GM19043 (cell line): Measurements from ENCODE around the gene CSHL1.
"Not testable (repeated sequence)": the region's sequence is repeated elsewhere in the genome, so short reads cannot be mapped to it uniquely, and the experiment has no call there.

ENCODE experiments used
- ATAC-seq: cut with Tn5 transposase; IDR thresholded peaks from one replicate; pipeline ENCODE4 v1.9.1; 2021; ENCODE audit warnings: low read depth; ENCODE audit not compliant: unreplicated experiment

The CSHL1 gene

GRCh38 chr17:63941162-63941561, 30.1 kb upstream of the CSHL1 start:
- ATAC-seq, result no peak

DNA sequence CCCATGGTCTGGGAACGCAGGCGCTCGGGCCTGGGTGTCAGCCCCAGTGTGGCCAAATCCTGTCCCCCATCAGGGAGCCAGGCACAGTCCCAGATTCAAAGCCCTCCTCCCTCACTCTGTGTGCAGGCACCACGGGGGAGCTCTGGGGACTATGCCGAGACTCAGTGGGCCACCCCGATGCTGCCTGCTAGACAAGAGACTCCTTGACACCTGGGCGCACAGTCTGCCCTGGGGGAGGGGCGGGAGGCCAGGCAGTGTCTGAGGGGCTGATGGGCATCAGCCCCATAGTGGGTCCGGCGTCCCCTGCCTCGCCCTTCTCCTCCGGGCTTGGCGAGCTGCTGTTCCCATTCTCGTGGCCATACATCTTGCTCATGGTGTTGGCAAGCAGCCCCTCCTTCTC, 29.5 kb upstream of the CSHL1 start:
- no peak for ATAC-seq

DNA sequence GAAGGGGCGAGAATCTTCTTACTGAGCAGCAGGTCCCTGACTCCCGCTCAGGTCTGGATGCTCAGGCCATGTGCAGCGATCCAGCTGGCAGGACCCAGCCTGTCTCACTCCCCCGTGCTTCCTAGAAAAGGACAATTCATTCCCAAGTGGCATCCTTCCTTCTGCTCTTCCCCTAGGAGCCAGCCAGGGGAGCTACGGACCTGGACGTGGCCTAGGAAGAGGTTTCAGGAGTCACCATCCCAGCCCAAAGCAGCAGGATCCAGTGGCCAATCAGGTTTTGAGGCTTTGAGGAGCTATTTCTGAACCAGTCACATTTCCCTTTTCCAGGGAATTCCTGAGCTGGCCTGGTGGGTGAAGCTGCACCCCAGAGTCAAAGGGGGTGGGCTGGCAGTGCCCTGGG, 28.8 kb upstream of the CSHL1 start:
- no peak for ATAC-seq

- no peak for ATAC-seq
Observed at GRCh38 chr17:63939401-63939800, 28.3 kb upstream of the CSHL1 start.

DNA sequence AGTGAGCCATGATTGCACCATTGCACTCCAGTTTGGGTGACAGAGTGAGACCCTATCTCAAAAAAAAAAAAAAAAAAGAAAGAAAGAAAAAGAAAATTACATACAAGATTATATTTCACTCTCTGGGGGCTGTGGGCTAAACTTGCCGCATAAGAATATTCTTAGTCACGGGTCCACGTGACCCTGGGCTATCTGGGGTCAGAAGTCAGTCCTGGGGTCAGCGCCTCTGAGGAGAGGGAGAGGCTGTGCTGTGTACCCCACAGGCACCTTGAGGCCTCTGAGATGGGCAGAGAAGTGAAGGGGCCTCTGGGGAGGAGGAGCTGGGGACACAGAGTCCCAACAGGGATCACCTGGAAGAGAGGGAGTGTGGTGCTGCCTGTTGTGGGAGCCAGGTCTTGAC, 26.9 kb upstream of the CSHL1 start:
- ATAC-seq, result no peak

- ATAC-seq, result no peak
Observed at GRCh38 chr17:63937319-63937718, 26.3 kb upstream of the CSHL1 start.

DNA sequence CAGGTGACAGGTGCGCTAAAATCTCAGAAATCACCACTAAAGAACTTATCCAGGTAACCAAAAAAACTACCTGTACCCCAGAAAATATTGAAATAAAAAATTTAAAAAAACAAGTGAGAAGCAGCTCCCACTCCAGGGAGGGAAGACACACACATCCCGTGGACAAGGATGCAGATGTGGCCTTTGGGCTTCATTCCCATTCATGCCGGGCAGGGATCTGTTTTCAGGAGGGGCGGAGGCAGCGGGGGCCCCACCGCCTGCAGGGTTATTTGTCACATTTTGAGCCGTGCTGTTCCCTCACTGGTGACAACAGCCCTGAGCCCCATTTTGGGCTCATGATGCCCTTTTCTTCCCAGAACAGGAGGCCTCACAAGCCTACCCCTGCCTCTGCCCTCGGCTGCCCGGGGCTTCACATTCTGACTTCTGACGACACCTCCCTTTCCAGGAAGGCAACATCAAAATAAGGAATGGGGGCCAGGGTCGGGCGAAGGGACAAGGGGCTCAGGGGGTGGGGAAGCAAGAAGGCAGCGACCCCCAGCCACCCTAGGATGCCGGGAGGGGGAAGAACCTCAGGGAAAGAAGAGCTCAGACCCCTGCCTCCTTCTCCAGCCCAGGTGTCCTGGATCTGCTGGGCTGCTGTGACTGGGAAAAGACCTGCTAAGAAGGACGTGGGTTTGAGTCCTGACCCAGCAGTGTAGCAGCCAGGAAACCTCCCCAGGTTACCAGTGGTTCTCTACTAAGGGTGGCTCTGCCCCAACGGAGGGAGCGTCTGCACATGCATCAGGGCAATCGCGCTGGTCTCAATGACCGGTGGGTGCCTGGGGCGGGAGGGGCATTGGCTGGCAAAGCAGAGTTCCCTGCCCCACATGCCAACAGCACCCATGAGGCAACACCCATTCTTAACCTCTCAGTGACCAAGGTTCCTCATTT, 23.4 kb upstream of the CSHL1 start:
- ATAC-seq, result no peak

- no peak for ATAC-seq
Observed at GRCh38 chr17:63933598-63933997, 22.5 kb upstream of the CSHL1 start.

GRCh38 chr17:63932721-63933120, 21.7 kb upstream of the CSHL1 start:
- ATAC-seq, result no peak

- ATAC-seq, result peak; percentile 71
Observed at GRCh38 chr17:63931981-63932561, 21.0 kb upstream of the CSHL1 start, which contains the start of gene CD79B. TSS of gene CD79B (minus strand) at chr17:63932331. CDS start at chr17:63932261, 70 bp downstream.

GRCh38 chr17:63930951-63931575, 20.0 kb upstream of the CSHL1 start:
- no peak for ATAC-seq

- ATAC-seq, result no peak
Observed at GRCh38 chr17:63929860-63930766, 19.1 kb upstream of the CSHL1 start.

DNA sequence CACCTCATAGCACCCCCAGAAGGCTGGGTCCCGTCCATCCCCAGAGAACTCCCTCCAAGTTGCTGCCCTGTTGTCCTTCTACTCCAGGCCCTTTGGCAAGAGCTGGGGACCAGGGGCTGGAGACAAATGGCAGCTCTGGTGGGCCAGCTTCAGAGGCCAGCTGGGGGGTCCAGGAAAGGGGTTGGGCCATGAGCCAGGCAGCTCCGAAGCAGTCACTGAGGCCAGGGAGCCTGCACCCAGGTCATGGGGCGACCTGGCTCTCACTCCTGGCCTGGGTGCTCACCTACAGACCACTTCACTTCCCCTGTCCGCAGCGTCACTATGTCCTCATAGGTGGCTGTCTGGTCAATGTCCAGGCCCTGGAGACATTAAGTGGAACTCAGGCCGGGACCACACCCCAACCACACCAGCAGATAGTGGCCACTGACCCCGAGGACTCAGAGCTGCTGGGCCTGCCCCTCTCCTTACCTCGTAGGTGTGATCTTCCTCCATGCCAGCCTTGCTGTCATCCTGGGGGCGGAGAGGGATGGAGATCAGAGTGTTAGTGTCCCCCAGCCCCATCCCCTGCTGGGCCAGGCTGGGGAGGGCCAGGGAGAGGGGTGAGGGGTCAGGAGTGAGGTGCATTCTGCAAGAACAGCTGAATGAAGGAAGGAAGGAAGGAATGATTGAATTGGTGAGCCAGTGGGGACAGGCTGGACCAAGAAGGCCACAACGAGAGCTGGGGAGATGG, 18.1 kb upstream of the CSHL1 start:
- no peak for ATAC-seq

DNA sequence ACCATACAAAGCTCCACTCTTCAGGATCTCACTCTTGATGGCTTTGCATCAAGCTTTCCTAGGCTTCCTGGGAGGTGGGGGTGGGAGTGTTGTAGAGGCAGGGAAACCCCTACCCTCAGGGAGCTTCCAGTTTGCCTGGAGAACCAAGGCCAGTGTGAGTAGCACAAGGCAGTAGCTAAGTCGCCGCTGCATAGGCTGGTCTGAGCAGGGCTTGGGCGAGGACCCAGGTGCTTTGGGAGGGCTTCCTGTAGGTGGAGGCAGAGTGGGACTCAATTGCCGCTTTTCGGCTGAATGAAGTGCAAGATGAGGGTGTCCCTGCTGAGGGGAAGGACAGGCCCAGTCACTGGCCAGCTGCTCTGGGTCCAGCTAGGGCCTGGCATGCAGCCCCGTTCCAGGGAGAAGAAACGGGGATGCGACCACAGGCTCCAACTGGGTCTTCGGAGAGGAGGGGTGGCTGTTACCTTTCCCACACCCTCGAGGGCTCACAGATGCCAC, 17.2 kb upstream of the CSHL1 start:
- no peak for ATAC-seq

GRCh38 chr17:63927464-63928171, 16.6 kb upstream of the CSHL1 start:
- no peak for ATAC-seq

- ATAC-seq, result no peak
Observed at GRCh38 chr17:63926164-63926563, 15.1 kb upstream of the CSHL1 start.

DNA sequence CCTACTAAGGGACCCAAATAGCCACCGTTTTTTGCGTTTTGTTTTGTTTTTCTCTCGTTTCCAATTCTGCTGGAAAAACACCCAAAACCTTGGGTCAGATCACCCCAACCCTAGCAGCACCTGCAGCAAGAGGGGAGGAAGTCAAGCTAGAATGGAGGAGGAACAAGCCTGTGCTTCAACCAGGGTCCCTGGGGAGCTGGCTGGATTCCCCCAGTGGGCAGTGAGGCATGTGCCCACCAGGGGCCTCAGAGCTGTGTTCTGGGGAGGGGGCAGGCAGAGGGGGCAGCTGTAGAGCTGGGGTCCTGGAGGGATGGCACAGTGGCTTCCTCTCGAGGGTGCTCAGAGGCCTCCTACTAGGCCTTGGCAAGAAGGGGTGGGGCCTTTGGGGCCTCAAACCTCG, 14.6 kb upstream of the CSHL1 start:
- no peak for ATAC-seq

DNA sequence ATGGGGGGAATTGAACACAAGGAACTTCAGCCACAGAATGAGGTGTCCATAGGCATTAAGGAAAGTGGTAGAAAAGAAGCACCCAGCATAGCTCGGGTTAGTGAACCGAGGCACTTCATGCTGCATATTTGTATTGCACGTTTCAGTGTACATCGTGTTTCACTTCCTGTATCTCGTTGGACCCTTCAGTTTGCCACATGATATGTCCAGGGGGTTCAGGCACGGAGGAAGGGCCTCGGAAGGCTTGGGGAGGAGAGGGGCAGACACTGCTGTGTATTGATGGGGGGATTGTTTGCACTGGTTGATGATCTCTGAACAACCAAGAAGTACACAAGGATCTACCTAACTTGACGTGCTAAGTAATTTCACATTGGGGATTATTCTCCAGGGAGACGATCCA, 11.3 kb upstream of the CSHL1 start:
- not testable (repeated sequence) for ATAC-seq

- ATAC-seq, result not testable (repeated sequence)
Observed at GRCh38 chr17:63920779-63921178, 9.7 kb upstream of the CSHL1 start.
